Activated CD4-positive, alpha-beta T cell treated with anti-CD3 and anti-CD28 coated beads, Interleukin-2, amount 50 U/mL, for 48 hours (primary cell): Measurements from ENCODE around the gene FUT2.

ENCODE experiments used
- DNase-seq, 2 experiments: peaks; one replicate each; pipeline ENCODE4 v3.0.0-alpha.2; 2020

The FUT2 gene

DNA sequence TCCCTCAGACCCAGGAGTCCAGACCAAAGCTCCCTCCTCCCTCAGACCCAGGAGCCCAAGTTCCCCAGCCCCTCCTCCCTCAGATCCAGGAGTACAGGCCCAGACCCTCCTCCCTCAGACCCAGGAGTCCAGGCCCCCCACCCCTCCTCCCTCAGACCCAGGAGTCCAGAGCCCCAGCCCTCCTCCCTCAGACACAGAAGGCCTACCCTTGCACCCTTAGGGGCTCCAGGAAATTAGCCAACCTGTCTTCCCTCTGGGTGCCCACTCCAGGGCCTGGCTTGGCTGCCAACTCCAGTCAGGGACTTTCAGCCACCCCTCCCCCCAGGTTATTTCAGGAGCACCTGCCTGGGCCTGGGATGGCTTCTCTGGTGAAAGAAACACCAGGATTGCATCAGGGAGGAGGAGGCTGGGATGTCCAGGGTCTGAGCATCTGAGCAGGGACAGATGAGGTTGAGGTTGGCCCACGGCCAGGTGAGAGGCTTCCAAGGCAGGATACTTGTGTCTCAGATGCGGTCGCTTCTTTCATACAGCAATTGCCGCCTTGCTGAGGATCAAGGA, 59.4 kb downstream of the FUT2 start, which contains the start of gene FGF21:
TSS of gene FGF21 (plus strand) at position 441 of the 558 bp plus-strand sequence. CDS start 713 bp downstream, outside the sequence.
- no peak for DNase-seq
